HEK293 (cell line): ENCODE results near the gene GLIS1.
A peak's percentile ranks its signal among the peaks of the same experiment; 100 is the strongest.

Experiments used
- CTCF ChIA-PET: fragments of 350-600 bp; formaldehyde crosslinking; extraction: SDS; loops from one replicate; lab custom pipeline; 2021; ENCODE audit warnings: antibody characterized with exemption; lab: Yijun Ruan, JAX
- POLR2A ChIA-PET: fragments of 300-600 bp; formaldehyde crosslinking; extraction: SDS; loops from one replicate; lab custom pipeline; 2020; ENCODE audit warnings: antibody characterized with exemption, inconsistent platforms; lab: Yijun Ruan, JAX
- H3K27ac ChIP-seq: fragments of 200-500 bp; sonication (Bioruptor generic); 2 replicates; pipeline ENCODE4 v1.5.1; 2014; ENCODE audit warnings: low read depth, low read length, control low read depth, inconsistent platforms; ENCODE audit errors: extremely low read depth
- H3K36me3 ChIP-seq, 2 experiments: fragments of 200-500 bp in 1 of 2; sonication (Bioruptor generic) in 1 of 2; 1 replicate in 1 of 2; 2 replicates in 1 of 2; pipeline ENCODE4 v1.5.1; 2014 to 2017; ENCODE audit warnings: inconsistent platforms in 2 of 2, low read length in 2 of 2; ENCODE audit not compliant: control insufficient read depth in 2 of 2, insufficient read depth in 1 of 2
- H3K4me1 ChIP-seq: fragments of 200-500 bp; sonication (Bioruptor generic); 2 replicates; pipeline ENCODE4 v1.5.1; 2014; ENCODE audit warnings: mild to moderate bottlenecking, low read length, inconsistent platforms; ENCODE audit not compliant: control insufficient read depth, insufficient read depth
- H3K4me3 ChIP-seq: 2 replicates; pipeline ENCODE4 v1.5.1; 2011; ENCODE audit warnings: low read depth, mild to moderate bottlenecking, control low read depth, low read length, moderate library complexity
- H3K9me3 ChIP-seq: fragments of 200-500 bp; sonication (Bioruptor generic); 2 replicates; pipeline ENCODE4 v1.5.1; 2014; ENCODE audit warnings: low read depth, low read length, inconsistent platforms; ENCODE audit not compliant: control insufficient read depth, insufficient read depth
- ATF2 ChIP-seq: fragments of 450-650 bp; formaldehyde crosslinking; IDR thresholded peaks from 2 replicates; pipeline ENCODE4 v1.5.1; 2016; ENCODE audit warnings: missing biosample characterization, missing genetic modification characterization, low read depth
- GFI1B ChIP-seq: fragments of 450-650 bp; formaldehyde crosslinking; IDR thresholded peaks from 2 replicates; pipeline ENCODE4 v1.5.1; 2016; ENCODE audit warnings: missing biosample characterization, missing genetic modification characterization
- GLIS1 ChIP-seq: fragments of 450-650 bp; formaldehyde crosslinking; IDR thresholded peaks from 2 replicates; pipeline ENCODE4 v1.5.1; 2016; ENCODE audit warnings: missing biosample characterization, missing genetic modification characterization
- MYNN ChIP-seq: fragments of 450-650 bp; formaldehyde crosslinking; IDR thresholded peaks from 2 replicates; pipeline ENCODE4 v1.5.1; 2016; ENCODE audit warnings: missing biosample characterization, missing genetic modification characterization, borderline replicate concordance
- PATZ1 ChIP-seq: fragments of 450-650 bp; formaldehyde crosslinking; IDR thresholded peaks from 2 replicates; pipeline ENCODE4 v1.5.1; 2016; ENCODE audit warnings: missing biosample characterization, missing genetic modification characterization
- PRDM10 ChIP-seq: fragments of 450-650 bp; formaldehyde crosslinking; IDR thresholded peaks from 2 replicates; pipeline ENCODE4 v1.5.1; 2016; ENCODE audit warnings: missing biosample characterization, missing genetic modification characterization
- ZBTB20 ChIP-seq: fragments of 450-650 bp; formaldehyde crosslinking; IDR thresholded peaks from 2 replicates; pipeline ENCODE4 v1.5.1; 2016; ENCODE audit warnings: missing biosample characterization, missing genetic modification characterization
- ZBTB49 ChIP-seq: fragments of 450-650 bp; formaldehyde crosslinking; IDR thresholded peaks from 2 replicates; pipeline ENCODE4 v1.5.1; 2016; ENCODE audit warnings: missing biosample characterization, missing genetic modification characterization, low read depth
- ZNF121 ChIP-seq: fragments of 450-650 bp; formaldehyde crosslinking; IDR thresholded peaks from 2 replicates; pipeline ENCODE4 v1.5.1; 2016; ENCODE audit warnings: missing biosample characterization, missing genetic modification characterization
- ZNF18 ChIP-seq: fragments of 450-650 bp; formaldehyde crosslinking; IDR thresholded peaks from 2 replicates; pipeline ENCODE4 v1.5.1; 2016; ENCODE audit warnings: missing biosample characterization, missing genetic modification characterization
- ZNF266 ChIP-seq: fragments of 450-650 bp; formaldehyde crosslinking; IDR thresholded peaks from 2 replicates; pipeline ENCODE4 v1.5.1; 2016; ENCODE audit warnings: missing biosample characterization, missing genetic modification characterization, low read depth
- ZNF311 ChIP-seq: fragments of 450-650 bp; formaldehyde crosslinking; IDR thresholded peaks from 2 replicates; pipeline ENCODE4 v1.5.1; 2017; ENCODE audit warnings: missing biosample characterization, missing genetic modification characterization, borderline replicate concordance
- ZNF335 ChIP-seq: fragments of 450-650 bp; formaldehyde crosslinking; conservative IDR thresholded peaks from 2 replicates; pipeline ENCODE4 v1.5.1; 2016; ENCODE audit warnings: missing biosample characterization, missing genetic modification characterization
- ZNF561 ChIP-seq: fragments of 450-650 bp; IDR thresholded peaks from 2 replicates; pipeline ENCODE4 v1.5.1; 2018; ENCODE audit warnings: missing biosample characterization, missing genetic modification characterization, borderline replicate concordance
- ZNF600 ChIP-seq: fragments of 450-650 bp; formaldehyde crosslinking; IDR thresholded peaks from 2 replicates; pipeline ENCODE4 v1.5.1; 2016; ENCODE audit warnings: missing biosample characterization, missing genetic modification characterization
- ZNF621 ChIP-seq: fragments of 450-650 bp; formaldehyde crosslinking; IDR thresholded peaks from 2 replicates; pipeline ENCODE4 v1.5.1; 2017; ENCODE audit warnings: missing biosample characterization, missing genetic modification characterization
- ZNF623 ChIP-seq: fragments of 450-650 bp; formaldehyde crosslinking; IDR thresholded peaks from 2 replicates; pipeline ENCODE4 v1.5.1; 2016; ENCODE audit warnings: missing biosample characterization, missing genetic modification characterization
- ZNF707 ChIP-seq: fragments of 450-650 bp; formaldehyde crosslinking; IDR thresholded peaks from 2 replicates; pipeline ENCODE4 v1.5.1; 2016; ENCODE audit warnings: missing biosample characterization, missing genetic modification characterization
- TF ChIP-seq, protein P1 (sequence below): fragments of 450-650 bp; formaldehyde crosslinking; IDR thresholded peaks from 2 replicates; pipeline ENCODE4 v1.5.1; 2017; ENCODE audit warnings: missing biosample characterization, missing genetic modification characterization
- TF ChIP-seq, protein P2 (sequence below): fragments of 450-650 bp; formaldehyde crosslinking; IDR thresholded peaks from 2 replicates; pipeline ENCODE4 v1.5.1; 2017; ENCODE audit warnings: missing biosample characterization, missing genetic modification characterization

The GLIS1 gene

GRCh38 chr1:53732409-53732808 lies 6.6 kb downstream of the GLIS1 start (continued):
- TF ChIP-seq, protein P1, sequence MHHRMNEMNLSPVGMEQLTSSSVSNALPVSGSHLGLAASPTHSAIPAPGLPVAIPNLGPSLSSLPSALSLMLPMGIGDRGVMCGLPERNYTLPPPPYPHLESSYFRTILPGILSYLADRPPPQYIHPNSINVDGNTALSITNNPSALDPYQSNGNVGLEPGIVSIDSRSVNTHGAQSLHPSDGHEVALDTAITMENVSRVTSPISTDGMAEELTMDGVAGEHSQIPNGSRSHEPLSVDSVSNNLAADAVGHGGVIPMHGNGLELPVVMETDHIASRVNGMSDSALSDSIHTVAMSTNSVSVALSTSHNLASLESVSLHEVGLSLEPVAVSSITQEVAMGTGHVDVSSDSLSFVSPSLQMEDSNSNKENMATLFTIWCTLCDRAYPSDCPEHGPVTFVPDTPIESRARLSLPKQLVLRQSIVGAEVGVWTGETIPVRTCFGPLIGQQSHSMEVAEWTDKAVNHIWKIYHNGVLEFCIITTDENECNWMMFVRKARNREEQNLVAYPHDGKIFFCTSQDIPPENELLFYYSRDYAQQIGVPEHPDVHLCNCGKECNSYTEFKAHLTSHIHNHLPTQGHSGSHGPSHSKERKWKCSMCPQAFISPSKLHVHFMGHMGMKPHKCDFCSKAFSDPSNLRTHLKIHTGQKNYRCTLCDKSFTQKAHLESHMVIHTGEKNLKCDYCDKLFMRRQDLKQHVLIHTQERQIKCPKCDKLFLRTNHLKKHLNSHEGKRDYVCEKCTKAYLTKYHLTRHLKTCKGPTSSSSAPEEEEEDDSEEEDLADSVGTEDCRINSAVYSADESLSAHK (tag by site-specific recombination), result no peak

DNA sequence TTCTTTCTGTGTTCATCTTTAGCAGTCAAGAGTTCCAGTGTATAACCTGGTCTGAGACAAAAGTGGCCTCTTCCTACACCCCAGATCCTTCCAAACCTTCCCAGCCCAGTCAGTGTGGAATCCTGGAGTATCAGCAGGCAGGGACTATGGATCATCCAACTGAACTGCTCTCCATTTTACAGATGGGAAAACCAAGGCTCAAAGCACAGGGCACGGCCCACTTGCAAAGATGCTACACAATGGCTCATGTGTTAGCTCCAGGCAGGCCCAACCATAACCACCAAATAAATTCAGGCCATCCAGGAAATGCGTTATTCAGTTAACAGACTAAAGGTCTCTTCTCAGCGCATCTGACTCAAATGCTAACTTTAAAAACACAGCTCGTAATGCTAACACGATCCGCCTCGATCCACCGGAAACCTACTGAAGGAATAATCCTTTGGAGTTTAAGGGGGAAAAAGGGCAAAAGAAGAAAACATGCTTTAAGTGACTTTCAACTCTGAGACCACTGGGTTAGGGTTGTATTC lies 7.1 kb downstream of the GLIS1 start:
- no peaks in the 10 kb centered on the region for H3K36me3 ChIP-seq
- peaks cover 26% of the 10 kb centered on the region for H3K4me1 ChIP-seq
- no peaks in the 10 kb centered on the region for H3K9me3 ChIP-seq
- CTCF ChIA-PET, result interaction anchor here (0.6 to 1.7 kb wide), 3 partner anchors 22 to 290 kb away, joined by 3 to 8 read pairs (median 3); no protein-coding TSS in a partner anchor
- no peak overlapping the region for H3K27ac ChIP-seq
- POLR2A ChIA-PET, result no interaction called here
- H3K4me3 ChIP-seq, result no peak overlapping the region
- TF ChIP-seq GFI1B (tag by site-specific recombination) (no peak), GLIS1 (tag by site-specific recombination) (no peak), ZNF561 (tag by site-specific recombination) (no peak), ZNF600 (tag by site-specific recombination) (0 out of 2 replicates have a peak, but pooled peaks have one; percentile 9), ZNF311 (tag by site-specific recombination) (no peak), ZNF335 (tag by site-specific recombination) (no peak), MYNN (tag by site-specific recombination) (no peak), ZNF621 (no peak), ZNF623 (tag by site-specific recombination) (no peak), ZBTB20 (tag by site-specific recombination) (no peak), ZNF121 (0 out of 2 replicates have a peak, but pooled peaks have one; percentile 10), ATF2 (tag by site-specific recombination) (no peak), ZNF18 (tag by site-specific recombination) (no peak), ZNF707 (tag by site-specific recombination) (no peak), PRDM10 (tag by site-specific recombination) (0 out of 2 replicates have a peak, but pooled peaks have one; percentile 17), ZNF266 (tag by site-specific recombination) (no peak), ZBTB49 (tag by site-specific recombination) (no peak), PATZ1 (tag by site-specific recombination) (no peak)
- TF ChIP-seq, protein P2, sequence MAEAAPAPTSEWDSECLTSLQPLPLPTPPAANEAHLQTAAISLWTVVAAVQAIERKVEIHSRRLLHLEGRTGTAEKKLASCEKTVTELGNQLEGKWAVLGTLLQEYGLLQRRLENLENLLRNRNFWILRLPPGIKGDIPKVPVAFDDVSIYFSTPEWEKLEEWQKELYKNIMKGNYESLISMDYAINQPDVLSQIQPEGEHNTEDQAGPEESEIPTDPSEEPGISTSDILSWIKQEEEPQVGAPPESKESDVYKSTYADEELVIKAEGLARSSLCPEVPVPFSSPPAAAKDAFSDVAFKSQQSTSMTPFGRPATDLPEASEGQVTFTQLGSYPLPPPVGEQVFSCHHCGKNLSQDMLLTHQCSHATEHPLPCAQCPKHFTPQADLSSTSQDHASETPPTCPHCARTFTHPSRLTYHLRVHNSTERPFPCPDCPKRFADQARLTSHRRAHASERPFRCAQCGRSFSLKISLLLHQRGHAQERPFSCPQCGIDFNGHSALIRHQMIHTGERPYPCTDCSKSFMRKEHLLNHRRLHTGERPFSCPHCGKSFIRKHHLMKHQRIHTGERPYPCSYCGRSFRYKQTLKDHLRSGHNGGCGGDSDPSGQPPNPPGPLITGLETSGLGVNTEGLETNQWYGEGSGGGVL, result no peak
